GM12873 (cell line): ENCODE results near the gene E2F2.

Experiments
- CTCF ChIP-seq: IDR thresholded peaks from 2 replicates; pipeline ENCODE4 v1.5.1; 2012; ENCODE audit warnings: low read depth, mild to moderate bottlenecking, moderate library complexity, low read length, control low read depth; ENCODE audit not compliant: insufficient read depth; ENCODE audit errors: missing control alignments

E2F2 gene

GRCh38 chr1:23471473-23472075 lies 59.5 kb downstream of the E2F2 start:
- TF ChIP-seq CTCF, result no peak

GRCh38 chr1:23470282-23471070 lies 60.6 kb downstream of the E2F2 start:
- no peak for TF ChIP-seq CTCF

DNA sequence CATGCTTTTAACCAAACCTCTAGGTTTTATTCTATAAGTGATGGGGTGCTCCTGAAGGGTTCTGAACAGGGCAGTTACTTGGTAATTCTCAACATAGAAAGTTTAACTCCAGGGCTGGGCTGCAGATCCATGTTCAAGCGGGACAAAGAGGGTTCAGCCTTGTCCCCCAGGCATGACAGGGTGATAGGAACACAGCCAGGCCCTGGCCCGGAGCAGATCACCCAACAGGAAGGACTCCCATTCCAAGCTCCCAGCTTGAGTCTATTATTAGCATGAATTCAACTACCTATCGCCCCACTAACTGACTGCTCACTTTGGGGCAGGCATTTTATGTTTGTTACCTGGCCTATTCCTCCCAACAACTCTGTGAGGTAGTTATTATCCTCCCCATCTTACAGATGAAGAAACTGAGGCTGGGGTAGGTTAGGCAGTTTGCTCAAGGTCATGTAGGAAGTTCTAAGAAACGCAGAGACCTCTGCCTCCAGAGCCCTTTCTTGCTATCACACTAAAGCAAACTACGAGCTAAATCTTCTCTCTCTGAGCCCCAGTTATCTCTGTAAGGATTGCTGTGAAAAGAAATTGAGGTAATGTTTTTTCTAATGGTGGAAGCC lies 61.6 kb downstream of the E2F2 start:
- no peak for TF ChIP-seq CTCF

DNA sequence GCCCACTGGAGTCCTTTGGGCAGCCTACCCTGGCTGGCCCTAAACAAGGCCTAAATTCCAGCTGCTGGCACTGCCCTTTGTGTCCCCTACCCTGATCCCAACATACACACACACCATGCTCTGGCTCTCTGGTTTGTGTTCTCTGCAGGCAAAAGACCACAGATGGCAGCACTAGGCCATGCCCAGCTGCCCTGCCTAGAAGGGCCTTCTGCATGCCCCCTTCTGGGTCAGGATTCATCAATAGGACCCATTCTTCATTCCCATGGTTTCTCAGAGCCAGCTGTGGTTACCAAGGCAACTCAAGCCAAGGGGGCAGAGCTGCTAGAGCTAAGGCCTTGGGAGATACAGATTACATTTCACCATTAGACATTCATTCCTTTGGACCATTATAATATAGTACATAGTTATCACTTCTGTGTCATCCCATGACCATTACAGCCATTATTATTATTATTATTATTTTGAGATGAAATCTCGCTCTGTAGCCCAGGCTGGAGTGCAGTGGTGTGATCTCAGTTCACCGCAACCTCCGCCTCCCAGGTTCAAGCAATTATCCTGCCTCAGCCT lies 64.5 kb downstream of the E2F2 start:
- no peak for TF ChIP-seq CTCF

DNA sequence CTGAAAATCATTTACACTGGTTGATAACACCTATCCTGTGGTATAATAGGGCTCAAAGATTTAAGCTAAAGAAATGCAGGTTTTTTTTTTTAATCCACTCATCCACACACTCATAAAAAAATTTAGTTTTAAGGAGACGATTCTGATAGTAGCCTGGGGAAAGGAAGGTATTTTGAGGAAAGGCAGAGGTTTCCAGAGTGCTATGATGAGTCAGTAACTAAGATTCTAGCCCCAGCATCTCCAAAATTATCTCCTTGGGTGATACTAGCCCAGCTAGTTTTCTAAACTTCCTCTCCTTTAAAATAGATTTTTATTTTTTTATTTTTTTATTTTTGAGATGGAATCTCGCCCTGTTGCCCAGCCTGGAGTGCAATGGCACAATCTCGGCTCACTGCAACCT lies 67.7 kb downstream of the E2F2 start:
- TF ChIP-seq CTCF, result no peak

DNA sequence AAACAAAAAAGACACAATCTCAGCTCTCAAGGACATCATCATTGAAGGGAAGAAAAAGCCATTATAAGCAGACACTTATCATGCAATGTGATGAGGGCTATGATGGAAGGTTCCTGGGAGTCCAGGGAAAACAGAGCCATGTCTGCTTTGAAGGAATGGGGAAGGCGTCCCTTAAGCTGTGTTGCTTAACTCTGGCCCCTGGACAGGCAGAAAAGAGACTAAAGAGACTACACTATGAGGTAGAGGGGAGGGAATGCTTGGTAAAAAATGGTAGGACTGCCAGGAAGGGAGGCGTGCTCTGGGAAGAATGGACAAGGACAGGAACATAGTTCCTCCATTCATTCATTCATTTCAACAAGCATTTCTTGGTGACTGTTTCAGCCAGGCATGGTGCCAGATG lies 68.3 kb downstream of the E2F2 start:
- TF ChIP-seq CTCF, result no peak

GRCh38 chr1:23461050-23461449 lies 70.0 kb downstream of the E2F2 start:
- TF ChIP-seq CTCF, result no peak
